HCT116 (cell line): ENCODE measurements around the gene EDA2R. TPM values are rescaled to one million over a fixed set of nuclear protein-coding genes. Genes with fewer than 3 reads are reported as not detected.

Source experiments
- ATAC-seq: fragments of 200-7000 bp; cut with Tn5 transposase; 2 replicates; pipeline ENCODE4 v1.9.1; 2020; ENCODE audit warnings: mild to moderate bottlenecking, moderate library complexity
- BruUV-seq: library from RNA; stranded (reverse); fragments of 400-500 nt; replicated peaks from 2 replicates; lab custom pipeline; 2021; lab: Mats Ljungman, UMichigan
- CTCF ChIA-PET: fragments of 300-600 bp; sonication (Branson Sonifier 250); formaldehyde crosslinking; loops from one replicate; lab custom pipeline; 2021; ENCODE audit warnings: antibody characterized with exemption; lab: Charles Lee
- POLR2A ChIA-PET: fragments of 300-600, 350-600 bp; sonication (Branson Sonifier 250); formaldehyde crosslinking; loops from one replicate; lab custom pipeline; 2021; ENCODE audit warnings: antibody characterized with exemption; lab: Charles Lee
- RAD21 ChIA-PET, 2 experiments: fragments of 300-600 bp; sonication (Branson Sonifier 250); formaldehyde crosslinking; loops; one replicate each; lab custom pipeline; 2023; ENCODE audit warnings: low total read pairs in 2 of 2; ENCODE audit not compliant: uncharacterized antibody in 2 of 2, unreplicated experiment in 2 of 2, low non-redundant PET in 1 of 2; lab: Charles Lee
- DNase-seq: peaks from one replicate; pipeline ENCODE4 v3.0.0-alpha.2; 2010; ENCODE audit warnings: low read depth, low spot score
- H2AFZ ChIP-seq: fragments of 200-600 bp; shearing (Covaris generic), sonication (generic); 2 replicates; pipeline ENCODE4 v1.6.1; 2017; ENCODE audit warnings: low read depth, mixed run types, mixed read lengths, antibody characterized with exemption, low read length; ENCODE audit not compliant: poor library complexity, severe bottlenecking
- H3K27ac ChIP-seq: 2 replicates; pipeline ENCODE4 v1.5.1; 2012; ENCODE audit warnings: low read depth, low read length
- H3K27me3 ChIP-seq: fragments of 200-600 bp; sonication (generic); 2 replicates; pipeline ENCODE4 v1.6.1; 2016; ENCODE audit warnings: mixed run types, low read length, mixed read lengths; ENCODE audit not compliant: insufficient read depth
- H3K36me3 ChIP-seq, 2 experiments: fragments of 200-500 bp in 1 of 2; fragments of 200-600 bp in 1 of 2; sonication (Bioruptor generic) in 1 of 2; sonication (generic) in 1 of 2; 2 replicates each; pipeline versions ENCODE4 v1.5.1 to v1.6.1; 2014 to 2016; ENCODE audit warnings: low read length in 2 of 2, inconsistent platforms in 1 of 2, mixed read lengths in 1 of 2, mixed run types in 1 of 2; ENCODE audit not compliant: insufficient read depth in 2 of 2, control insufficient read depth in 1 of 2
- H3K4me1 ChIP-seq, 2 experiments: fragments of 200-600 bp in 1 of 2; sonication (generic) in 1 of 2; 2 replicates each; pipeline versions ENCODE4 v1.5.1 to v1.6.1; 2012 to 2017; ENCODE audit warnings: low read length in 2 of 2, inconsistent platforms in 1 of 2, mild to moderate bottlenecking in 1 of 2, mixed read lengths in 1 of 2, mixed run types in 1 of 2, moderate library complexity in 1 of 2; ENCODE audit not compliant: insufficient read depth in 2 of 2, control insufficient read depth in 1 of 2
- H3K4me2 ChIP-seq: fragments of 200-600 bp; sonication (generic); 2 replicates; pipeline ENCODE4 v1.6.1; 2017; ENCODE audit warnings: mixed run types, low read length, mixed read lengths
- H3K4me3 ChIP-seq, 2 experiments: fragments of 200-600 bp in 1 of 2; sonication (generic) in 1 of 2; replicated peaks in 1 of 2; 2 replicates each; pipeline ENCODE4 v1.5.1; 2011 to 2016; ENCODE audit warnings: low read length in 2 of 2, control low read depth in 1 of 2, low read depth in 1 of 2, mild to moderate bottlenecking in 1 of 2, mixed read lengths in 1 of 2, mixed run types in 1 of 2
- H3K79me2 ChIP-seq: fragments of 200-600 bp; sonication (generic); 2 replicates; pipeline ENCODE4 v1.6.1; 2017; ENCODE audit warnings: mild to moderate bottlenecking, mixed run types, low read length, moderate library complexity, mixed read lengths; ENCODE audit not compliant: insufficient read depth
- H3K9ac ChIP-seq: fragments of 200-600 bp; sonication (generic); 2 replicates; pipeline ENCODE4 v1.6.1; 2016; ENCODE audit warnings: low read length, mixed read lengths
- H3K9me2 ChIP-seq: fragments of 200-600 bp; sonication (generic), shearing (Covaris generic); 2 replicates; pipeline ENCODE4 v1.6.1; 2017; ENCODE audit warnings: mixed run types, mild to moderate bottlenecking, moderate library complexity; ENCODE audit not compliant: insufficient read depth
- H3K9me3 ChIP-seq, 2 experiments: fragments of 200-500 bp in 1 of 2; fragments of 200-600 bp in 1 of 2; sonication (Bioruptor generic) in 1 of 2; sonication (generic) in 1 of 2; 2 replicates each; pipeline ENCODE4 v1.6.1; 2014 to 2017; ENCODE audit warnings: low read length in 2 of 2, mixed read lengths in 2 of 2, inconsistent platforms in 1 of 2, low read depth in 1 of 2, mild to moderate bottlenecking in 1 of 2, mixed run types in 1 of 2, moderate library complexity in 1 of 2; ENCODE audit not compliant: control insufficient read depth in 1 of 2, insufficient read depth in 1 of 2
- H4K20me1 ChIP-seq: fragments of 200-600 bp; sonication (generic), shearing (Covaris generic); 2 replicates; pipeline ENCODE4 v1.6.1; 2017; ENCODE audit warnings: mixed run types, mild to moderate bottlenecking, moderate library complexity; ENCODE audit not compliant: insufficient read depth
- CEBPB ChIP-seq: IDR thresholded peaks from 2 replicates; pipeline ENCODE4 v1.6.1; 2012; ENCODE audit warnings: low read depth
- EGR1 ChIP-seq: IDR thresholded peaks from 2 replicates; pipeline ENCODE4 v1.6.1; 2012; ENCODE audit warnings: low read depth
- ELF1 ChIP-seq: IDR thresholded peaks from 2 replicates; pipeline ENCODE4 v1.6.1; 2012; ENCODE audit warnings: low read depth, borderline replicate concordance
- JUND ChIP-seq: IDR thresholded peaks from 2 replicates; pipeline ENCODE4 v1.6.1; 2012
- POLR2AphosphoS5 ChIP-seq: IDR thresholded peaks from 2 replicates; pipeline ENCODE4 v1.6.1; 2011; ENCODE audit warnings: mild to moderate bottlenecking, low read depth, low read length, moderate library complexity
- RAD21 ChIP-seq: IDR thresholded peaks from 2 replicates; pipeline ENCODE4 v1.6.1; 2012; ENCODE audit warnings: low read depth, mild to moderate bottlenecking
- SP1 ChIP-seq: IDR thresholded peaks from 2 replicates; pipeline ENCODE4 v1.6.1; 2012; ENCODE audit warnings: low read depth
- ZFX ChIP-seq: fragments of 450-650 bp; IDR thresholded peaks from 2 replicates; pipeline ENCODE4 v1.6.1; 2017
- ZNF274 ChIP-seq: fragments of 200-500 bp; sonication (Bioruptor generic); IDR thresholded peaks from 2 replicates; pipeline ENCODE4 v1.6.1; 2014; ENCODE audit warnings: mild to moderate bottlenecking, low read depth, low read length, inconsistent platforms
- intact Hi-C: fragments of 100-400 bp; cut with micrococcal nuclease; formaldehyde crosslinking; loops from 2 replicates; pipeline ENCODE4 v1.10.0; 2022
- total RNA-seq: library from RNA; stranded (reverse); gene quantifications from one replicate; pipeline ENCODE4 v1.2.1, GENCODE V29; 2021; ENCODE audit not compliant: unreplicated experiment
- TF ChIP-seq, protein P1 (sequence below), 3 experiments: fragments of 200-600 bp in 1 of 3; sonication (generic) in 1 of 3; IDR thresholded peaks in 2 of 3; conservative IDR thresholded peaks in 1 of 3; 2 replicates each; pipeline ENCODE4 v1.5.1; 2012 to 2017; ENCODE audit warnings: low read depth in 2 of 3, low read length in 2 of 3, antibody characterized with exemption in 1 of 3, borderline replicate concordance in 1 of 3, control low read depth in 1 of 3, mild to moderate bottlenecking in 1 of 3, mixed read lengths in 1 of 3, mixed run types in 1 of 3, moderate library complexity in 1 of 3; ENCODE audit not compliant: insufficient read depth in 1 of 3
- TF ChIP-seq, protein P2 (sequence below): IDR thresholded peaks from 2 replicates; pipeline ENCODE4 v1.6.1; 2012
- TF ChIP-seq, protein P3 (sequence below): IDR thresholded peaks from 2 replicates; pipeline ENCODE4 v1.6.1; 2012
- TF ChIP-seq, protein P4 (sequence below): IDR thresholded peaks from 2 replicates; pipeline ENCODE4 v1.6.1; 2012; ENCODE audit warnings: low read depth
- TF ChIP-seq, protein P5 (sequence below): IDR thresholded peaks from 2 replicates; pipeline ENCODE4 v1.6.1; 2011; ENCODE audit warnings: mild to moderate bottlenecking, low read length, moderate library complexity; ENCODE audit not compliant: insufficient replicate concordance; ENCODE audit errors: extremely low read depth

EDA2R gene
- total RNA-seq, 1 experiment from 2014 or later, result not detected

DNA sequence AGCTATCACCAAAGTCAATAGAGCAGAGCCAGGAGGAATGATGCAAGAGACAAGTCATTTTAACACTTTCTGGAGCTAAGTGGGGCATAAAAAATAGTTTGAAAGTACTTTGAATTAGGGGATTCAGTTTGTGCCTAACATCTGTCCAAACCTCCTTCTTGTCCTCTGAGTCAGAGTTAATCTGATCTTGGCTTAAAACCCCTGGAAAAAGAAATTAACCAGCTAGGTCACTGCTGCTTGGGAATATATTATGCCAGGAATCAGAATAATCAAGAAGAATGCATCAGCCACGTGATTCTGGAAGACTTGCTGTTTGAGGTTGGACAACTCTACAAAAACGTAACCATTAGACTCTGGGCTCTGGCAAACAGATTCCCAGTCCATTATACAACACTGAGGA is 45.3 kb upstream of the EDA2R start (continued):
- TF ChIP-seq RAD21 (no peak), CEBPB (no peak), ELF1 (no peak), ZFX (no peak), JUND (no peak), EGR1 (no peak)
- TF ChIP-seq, protein P1, sequence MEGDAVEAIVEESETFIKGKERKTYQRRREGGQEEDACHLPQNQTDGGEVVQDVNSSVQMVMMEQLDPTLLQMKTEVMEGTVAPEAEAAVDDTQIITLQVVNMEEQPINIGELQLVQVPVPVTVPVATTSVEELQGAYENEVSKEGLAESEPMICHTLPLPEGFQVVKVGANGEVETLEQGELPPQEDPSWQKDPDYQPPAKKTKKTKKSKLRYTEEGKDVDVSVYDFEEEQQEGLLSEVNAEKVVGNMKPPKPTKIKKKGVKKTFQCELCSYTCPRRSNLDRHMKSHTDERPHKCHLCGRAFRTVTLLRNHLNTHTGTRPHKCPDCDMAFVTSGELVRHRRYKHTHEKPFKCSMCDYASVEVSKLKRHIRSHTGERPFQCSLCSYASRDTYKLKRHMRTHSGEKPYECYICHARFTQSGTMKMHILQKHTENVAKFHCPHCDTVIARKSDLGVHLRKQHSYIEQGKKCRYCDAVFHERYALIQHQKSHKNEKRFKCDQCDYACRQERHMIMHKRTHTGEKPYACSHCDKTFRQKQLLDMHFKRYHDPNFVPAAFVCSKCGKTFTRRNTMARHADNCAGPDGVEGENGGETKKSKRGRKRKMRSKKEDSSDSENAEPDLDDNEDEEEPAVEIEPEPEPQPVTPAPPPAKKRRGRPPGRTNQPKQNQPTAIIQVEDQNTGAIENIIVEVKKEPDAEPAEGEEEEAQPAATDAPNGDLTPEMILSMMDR (IDR thresholded peaks at IDR 0.05 in 2 of 3, conservative IDR thresholded peaks at IDR 0.05 in 1 of 3; ENCODE audit: borderline replicate concordance in 1 of 3, insufficient read depth in 1 of 3, low read depth in 2 of 3, low read length in 2 of 3), result no peak
- TF ChIP-seq, protein P2, sequence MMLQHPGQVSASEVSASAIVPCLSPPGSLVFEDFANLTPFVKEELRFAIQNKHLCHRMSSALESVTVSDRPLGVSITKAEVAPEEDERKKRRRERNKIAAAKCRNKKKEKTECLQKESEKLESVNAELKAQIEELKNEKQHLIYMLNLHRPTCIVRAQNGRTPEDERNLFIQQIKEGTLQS, result no peak

DNA sequence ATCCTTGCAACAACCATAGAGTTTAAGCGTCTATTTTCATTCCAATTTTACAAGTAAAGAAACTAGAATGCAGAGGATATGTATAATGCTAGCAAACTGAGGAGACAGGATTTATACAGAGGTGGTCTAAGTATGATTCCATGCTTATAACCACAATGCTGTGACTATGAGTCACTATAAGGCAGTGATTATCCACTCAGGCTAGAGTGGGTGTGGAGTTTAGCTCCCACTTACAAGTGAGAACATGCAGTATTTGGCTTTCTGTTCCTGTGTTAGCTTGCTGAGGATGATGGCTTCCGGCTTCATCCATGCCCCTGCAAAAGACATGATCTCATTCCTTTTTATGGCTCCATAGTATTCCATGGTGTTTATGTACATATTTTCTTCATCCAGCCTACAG is 41.6 kb upstream of the EDA2R start:
- ChIA-PET POLR2A (no interaction called here), RAD21 (no interaction called here), CTCF (no interaction called here)
- BruUV-seq, result no TSS peak
- Histone ChIP-seq H3K9me2 (no peaks in the 10 kb centered on the region), H2AFZ (no peak overlapping the region), H3K4me3 (no peak overlapping the region), H3K27me3 (no peaks in the 10 kb centered on the region), H3K9ac (no peak overlapping the region), H3K27ac (no peak overlapping the region), H3K79me2 (no peaks in the 10 kb centered on the region), H4K20me1 (no peaks in the 10 kb centered on the region), H3K9me3 (no peaks in the 10 kb centered on the region), H3K36me3 (no peaks in the 10 kb centered on the region), H3K4me2 (no peak overlapping the region), H3K4me1 (no peaks in the 10 kb centered on the region)
- no peak for ATAC-seq
- intact Hi-C loops, result no loop called here
- no peak for DNase-seq
- TF ChIP-seq ZNF274 (no peak), EGR1 (no peak), JUND (no peak), POLR2AphosphoS5 (no peak), SP1 (no peak), RAD21 (no peak)
- TF ChIP-seq, protein P1 (IDR thresholded peaks at IDR 0.05 in 2 of 3, conservative IDR thresholded peaks at IDR 0.05 in 1 of 3; ENCODE audit: borderline replicate concordance in 1 of 3, insufficient read depth in 1 of 3, low read depth in 2 of 3, low read length in 2 of 3), result no peak
- TF ChIP-seq, protein P3, sequence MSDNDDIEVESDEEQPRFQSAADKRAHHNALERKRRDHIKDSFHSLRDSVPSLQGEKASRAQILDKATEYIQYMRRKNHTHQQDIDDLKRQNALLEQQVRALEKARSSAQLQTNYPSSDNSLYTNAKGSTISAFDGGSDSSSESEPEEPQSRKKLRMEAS, result no peak
- TF ChIP-seq, protein P2, result no peak
- TF ChIP-seq, protein P4, sequence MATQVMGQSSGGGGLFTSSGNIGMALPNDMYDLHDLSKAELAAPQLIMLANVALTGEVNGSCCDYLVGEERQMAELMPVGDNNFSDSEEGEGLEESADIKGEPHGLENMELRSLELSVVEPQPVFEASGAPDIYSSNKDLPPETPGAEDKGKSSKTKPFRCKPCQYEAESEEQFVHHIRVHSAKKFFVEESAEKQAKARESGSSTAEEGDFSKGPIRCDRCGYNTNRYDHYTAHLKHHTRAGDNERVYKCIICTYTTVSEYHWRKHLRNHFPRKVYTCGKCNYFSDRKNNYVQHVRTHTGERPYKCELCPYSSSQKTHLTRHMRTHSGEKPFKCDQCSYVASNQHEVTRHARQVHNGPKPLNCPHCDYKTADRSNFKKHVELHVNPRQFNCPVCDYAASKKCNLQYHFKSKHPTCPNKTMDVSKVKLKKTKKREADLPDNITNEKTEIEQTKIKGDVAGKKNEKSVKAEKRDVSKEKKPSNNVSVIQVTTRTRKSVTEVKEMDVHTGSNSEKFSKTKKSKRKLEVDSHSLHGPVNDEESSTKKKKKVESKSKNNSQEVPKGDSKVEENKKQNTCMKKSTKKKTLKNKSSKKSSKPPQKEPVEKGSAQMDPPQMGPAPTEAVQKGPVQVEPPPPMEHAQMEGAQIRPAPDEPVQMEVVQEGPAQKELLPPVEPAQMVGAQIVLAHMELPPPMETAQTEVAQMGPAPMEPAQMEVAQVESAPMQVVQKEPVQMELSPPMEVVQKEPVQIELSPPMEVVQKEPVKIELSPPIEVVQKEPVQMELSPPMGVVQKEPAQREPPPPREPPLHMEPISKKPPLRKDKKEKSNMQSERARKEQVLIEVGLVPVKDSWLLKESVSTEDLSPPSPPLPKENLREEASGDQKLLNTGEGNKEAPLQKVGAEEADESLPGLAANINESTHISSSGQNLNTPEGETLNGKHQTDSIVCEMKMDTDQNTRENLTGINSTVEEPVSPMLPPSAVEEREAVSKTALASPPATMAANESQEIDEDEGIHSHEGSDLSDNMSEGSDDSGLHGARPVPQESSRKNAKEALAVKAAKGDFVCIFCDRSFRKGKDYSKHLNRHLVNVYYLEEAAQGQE, result no peak
- TF ChIP-seq, protein P5, sequence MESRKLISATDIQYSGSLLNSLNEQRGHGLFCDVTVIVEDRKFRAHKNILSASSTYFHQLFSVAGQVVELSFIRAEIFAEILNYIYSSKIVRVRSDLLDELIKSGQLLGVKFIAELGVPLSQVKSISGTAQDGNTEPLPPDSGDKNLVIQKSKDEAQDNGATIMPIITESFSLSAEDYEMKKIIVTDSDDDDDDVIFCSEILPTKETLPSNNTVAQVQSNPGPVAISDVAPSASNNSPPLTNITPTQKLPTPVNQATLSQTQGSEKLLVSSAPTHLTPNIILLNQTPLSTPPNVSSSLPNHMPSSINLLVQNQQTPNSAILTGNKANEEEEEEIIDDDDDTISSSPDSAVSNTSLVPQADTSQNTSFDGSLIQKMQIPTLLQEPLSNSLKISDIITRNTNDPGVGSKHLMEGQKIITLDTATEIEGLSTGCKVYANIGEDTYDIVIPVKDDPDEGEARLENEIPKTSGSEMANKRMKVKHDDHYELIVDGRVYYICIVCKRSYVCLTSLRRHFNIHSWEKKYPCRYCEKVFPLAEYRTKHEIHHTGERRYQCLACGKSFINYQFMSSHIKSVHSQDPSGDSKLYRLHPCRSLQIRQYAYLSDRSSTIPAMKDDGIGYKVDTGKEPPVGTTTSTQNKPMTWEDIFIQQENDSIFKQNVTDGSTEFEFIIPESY, result no peak
